ENCODE data around the gene PRKCH.

PRKCH gene

GRCh38 chr14:61504901-61505300 lies 183.5 kb downstream of the PRKCH start:
- ChIA-PET CTCF (interaction anchor here (1.0 kb wide), 1 partner anchor 333 kb away, joined by 4 read pairs; no protein-coding TSS in a partner anchor), POLR2A (interaction anchor here (0.6 kb wide), 1 partner anchor 29 kb away, joined by 3 read pairs; no protein-coding TSS in a partner anchor)
- H3K4me1 ChIP-seq (ENCODE audit: control insufficient read depth, insufficient read depth, low read length) = no peaks in the 10 kb centered on the region
- no peaks in the 10 kb centered on the region for H3K36me3 ChIP-seq (ENCODE audit: control insufficient read depth in 2 of 2, insufficient read depth in 1 of 2, low read length in 2 of 2)
- no peak overlapping the region for H3K27ac ChIP-seq (ENCODE audit: extremely low read depth, low read depth, low read length)
- H3K9me3 ChIP-seq (ENCODE audit: control insufficient read depth, insufficient read depth, low read depth, low read length) = no peaks in the 10 kb centered on the region
- TF ChIP-seq HOXD13 (CRISPR knock-in tag; IDR thresholded peaks at IDR 0.05; ENCODE audit: borderline replicate concordance) = no peak
- TF ChIP-seq, protein P1, sequence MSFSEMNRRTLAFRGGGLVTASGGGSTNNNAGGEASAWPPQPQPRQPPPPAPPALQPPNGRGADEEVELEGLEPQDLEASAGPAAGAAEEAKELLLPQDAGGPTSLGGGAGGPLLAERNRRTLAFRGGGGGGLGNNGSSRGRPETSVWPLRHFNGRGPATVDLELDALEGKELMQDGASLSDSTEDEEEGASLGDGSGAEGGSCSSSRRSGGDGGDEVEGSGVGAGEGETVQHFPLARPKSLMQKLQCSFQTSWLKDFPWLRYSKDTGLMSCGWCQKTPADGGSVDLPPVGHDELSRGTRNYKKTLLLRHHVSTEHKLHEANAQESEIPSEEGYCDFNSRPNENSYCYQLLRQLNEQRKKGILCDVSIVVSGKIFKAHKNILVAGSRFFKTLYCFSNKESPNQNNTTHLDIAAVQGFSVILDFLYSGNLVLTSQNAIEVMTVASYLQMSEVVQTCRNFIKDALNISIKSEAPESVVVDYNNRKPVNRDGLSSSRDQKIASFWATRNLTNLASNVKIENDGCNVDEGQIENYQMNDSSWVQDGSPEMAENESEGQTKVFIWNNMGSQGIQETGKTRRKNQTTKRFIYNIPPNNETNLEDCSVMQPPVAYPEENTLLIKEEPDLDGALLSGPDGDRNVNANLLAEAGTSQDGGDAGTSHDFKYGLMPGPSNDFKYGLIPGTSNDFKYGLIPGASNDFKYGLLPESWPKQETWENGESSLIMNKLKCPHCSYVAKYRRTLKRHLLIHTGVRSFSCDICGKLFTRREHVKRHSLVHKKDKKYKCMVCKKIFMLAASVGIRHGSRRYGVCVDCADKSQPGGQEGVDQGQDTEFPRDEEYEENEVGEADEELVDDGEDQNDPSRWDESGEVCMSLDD (tag by site-specific recombination; IDR thresholded peaks at IDR 0.05) = no peak
- no peak for TF ChIP-seq ZNF549 (tag by site-specific recombination; IDR thresholded peaks at IDR 0.05)
- TF ChIP-seq ZNF138 (tag by site-specific recombination; IDR thresholded peaks at IDR 0.05; ENCODE audit: borderline replicate concordance) = no peak
- no peak for TF ChIP-seq GLI2 (tag by site-specific recombination; IDR thresholded peaks at IDR 0.05; ENCODE audit: borderline replicate concordance, low read depth)
- TF ChIP-seq ZNF518A (tag by site-specific recombination; conservative IDR thresholded peaks at IDR 0.05; ENCODE audit: low read depth) = no peak
- TF ChIP-seq ZNF747 (tag by site-specific recombination; IDR thresholded peaks at IDR 0.05) = no peak
- TF ChIP-seq KLF1 (tag by site-specific recombination; IDR thresholded peaks at IDR 0.05) = no peak
- no peak overlapping the region for H3K4me3 ChIP-seq (ENCODE audit: low read depth, low read length)

- ChIA-PET CTCF (interaction anchor here (0.7 to 1.4 kb wide), 3 partner anchors 31 to 332 kb away, joined by 4 read pairs; no protein-coding TSS in a partner anchor), POLR2A (no interaction called here)
- Histone ChIP-seq H3K4me3 (ENCODE audit: low read depth, low read length) (no peak overlapping the region), H3K9me3 (ENCODE audit: control insufficient read depth, insufficient read depth, low read depth, low read length) (no peaks in the 10 kb centered on the region), H3K36me3 (ENCODE audit: control insufficient read depth in 2 of 2, insufficient read depth in 1 of 2, low read length in 2 of 2) (no peaks in the 10 kb centered on the region), H3K4me1 (ENCODE audit: control insufficient read depth, insufficient read depth, low read length) (no peaks in the 10 kb centered on the region), H3K27ac (ENCODE audit: extremely low read depth, low read depth, low read length) (no peak overlapping the region)
- TF ChIP-seq YY1 (tag by site-specific recombination; IDR thresholded peaks at IDR 0.05) (no peak), ZNF24 (tag by site-specific recombination; IDR thresholded peaks at IDR 0.05) (no peak), ZNF132 (tag by site-specific recombination; IDR thresholded peaks at IDR 0.05; ENCODE audit: borderline replicate concordance) (no peak), PBX3 (CRISPR knock-in tag; IDR thresholded peaks at IDR 0.05) (no peak), ZNF692 (tag by site-specific recombination; IDR thresholded peaks at IDR 0.05) (no peak), ZXDB (tag by site-specific recombination; IDR thresholded peaks at IDR 0.05) (no peak)
These were observed 184.7 kb downstream of the PRKCH start for GRCh38 chr14:61505815-61506809.
